ENCODE measurements around the gene TMEM130.
"Not testable (repeated sequence)": the region's sequence is repeated elsewhere in the genome, so short reads cannot be mapped to it uniquely, and the experiment has no call there.

Gene TMEM130

DNA sequence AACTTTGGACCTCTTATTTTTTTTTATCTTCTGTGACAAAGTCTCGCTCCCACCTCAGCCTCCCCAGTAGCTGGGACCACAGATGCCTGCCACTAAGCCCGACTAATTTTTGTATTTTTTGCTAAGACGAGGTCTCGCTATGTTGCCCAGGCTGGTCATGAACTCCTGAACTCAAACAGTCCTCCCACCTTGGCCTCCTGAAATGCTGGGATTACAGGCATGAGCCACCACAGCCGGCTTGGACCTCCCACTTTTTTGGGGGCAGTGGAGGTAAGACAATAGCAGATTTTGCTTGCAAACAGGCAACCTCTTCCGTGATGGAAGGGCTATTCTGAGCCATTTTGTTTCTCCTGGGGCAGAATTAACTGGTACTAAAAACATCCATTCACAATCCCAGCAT lies 7.3 kb upstream of the TMEM130 start:
- DNase-seq = no peak

- no peak for DNase-seq
Measured at GRCh38 chr7:98875501-98875900, 5.7 kb upstream of the TMEM130 start.

DNA sequence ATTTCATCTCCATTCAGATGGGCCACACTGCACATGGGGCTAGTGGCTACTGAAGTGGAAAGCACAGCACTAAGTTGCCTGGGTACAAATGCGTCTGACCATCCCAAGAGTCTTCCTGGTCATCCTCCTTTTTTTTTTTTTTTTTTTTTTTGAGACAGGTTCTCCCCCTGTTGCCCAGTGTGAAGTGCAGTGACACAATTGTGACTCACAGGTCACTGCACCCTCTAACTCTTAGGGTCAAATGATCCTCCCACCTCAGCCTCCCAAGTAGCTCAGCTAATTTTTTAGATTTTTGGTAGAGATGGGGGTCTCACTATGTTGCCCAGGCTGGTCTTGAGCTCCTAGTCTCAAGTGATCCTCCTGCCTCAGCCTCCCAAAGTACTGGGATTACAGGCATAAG lies 5.1 kb upstream of the TMEM130 start:
- DNase-seq = no peak

GRCh38 chr7:98873610-98874009 lies 3.8 kb upstream of the TMEM130 start:
- not testable (repeated sequence) for DNase-seq

DNA sequence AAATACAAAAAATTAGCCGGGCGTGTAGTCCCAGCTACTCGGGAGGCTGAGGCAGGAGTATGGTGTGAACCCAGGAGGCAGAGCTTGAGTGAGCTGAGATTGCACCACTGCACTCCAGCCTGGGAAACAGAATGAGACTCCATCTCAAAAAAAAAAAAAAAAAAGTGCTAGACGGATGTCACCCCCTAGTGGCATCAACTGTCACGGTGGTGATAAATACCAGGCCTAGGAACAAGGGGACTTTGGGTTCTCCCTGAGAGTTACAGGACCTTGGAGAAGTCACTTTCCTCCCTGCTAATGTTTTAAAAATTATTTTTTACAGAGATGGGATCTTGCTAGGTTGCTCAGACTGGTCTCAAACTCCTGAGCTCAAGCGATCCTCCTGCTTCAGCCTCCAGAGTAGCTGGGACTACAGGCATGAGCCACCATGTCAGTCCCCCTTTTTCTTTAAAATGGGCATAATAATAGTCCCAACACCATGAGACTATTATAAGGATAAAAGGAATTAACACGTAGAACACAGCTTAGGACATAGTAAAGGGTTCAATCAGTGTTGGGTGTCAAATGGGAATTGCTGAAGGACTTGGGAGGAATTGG lies 2.6 kb upstream of the TMEM130 start:
- DNase-seq = no peak

DNA sequence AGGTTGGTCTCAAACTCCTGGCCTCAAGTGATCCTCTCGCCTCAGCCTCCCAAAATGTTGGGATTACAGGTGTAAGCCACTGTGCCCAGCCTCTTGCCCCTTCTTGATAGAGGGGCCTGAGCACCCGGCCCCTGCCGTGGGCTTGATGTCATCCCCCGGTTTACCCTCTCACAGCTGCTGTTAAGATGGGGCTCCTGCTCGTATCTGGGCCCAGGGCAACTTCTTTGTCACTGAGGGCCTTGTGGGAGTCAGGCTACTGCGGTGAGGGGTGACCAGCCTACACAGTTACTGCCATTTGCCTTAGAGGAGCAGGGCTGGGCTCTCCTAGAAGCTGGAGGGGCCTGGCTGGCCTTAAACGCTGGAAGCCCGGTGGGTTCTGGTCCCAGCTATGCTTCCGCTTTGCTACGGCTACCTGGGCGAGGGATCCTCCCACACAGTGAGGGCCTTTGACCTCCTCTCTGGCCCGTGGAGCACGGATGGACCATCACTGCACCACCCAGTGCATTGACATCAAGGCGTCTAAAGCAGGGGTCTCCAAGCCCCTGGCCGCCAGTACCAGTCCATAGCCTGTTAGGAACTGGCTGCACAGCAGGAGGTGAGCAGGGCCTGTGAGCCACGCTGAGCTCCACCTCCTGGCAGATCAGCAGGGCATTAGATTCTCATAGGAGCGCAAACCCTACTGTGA lies 1.1 kb upstream of the TMEM130 start:
- DNase-seq = no peak

DNA sequence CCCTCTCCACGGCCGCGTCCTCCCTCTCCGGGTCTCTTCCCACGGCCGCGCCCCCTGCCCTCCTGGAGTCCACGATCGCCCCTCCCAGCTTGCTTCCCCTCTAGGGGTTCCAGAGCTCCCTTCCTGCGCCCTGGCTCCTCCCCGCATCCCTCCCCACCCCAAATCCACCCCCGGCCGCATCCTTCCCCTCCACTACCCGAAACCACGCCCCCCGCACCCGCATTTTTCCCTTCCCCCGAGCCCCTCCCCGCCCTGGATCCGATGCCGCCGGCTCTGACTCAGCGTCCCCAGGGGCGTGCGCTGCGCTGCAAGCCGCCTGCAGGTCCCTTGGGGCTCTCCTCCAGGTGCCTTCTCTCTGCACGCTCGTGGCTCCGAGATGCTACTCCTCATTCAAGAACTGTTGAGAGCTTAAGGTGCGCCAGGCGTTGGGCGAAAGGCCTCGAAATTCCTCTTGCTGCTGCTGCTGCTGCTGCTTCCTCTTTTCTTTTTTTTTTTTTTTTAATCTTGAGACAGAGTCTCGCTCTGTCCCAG lies 372 bp upstream of the TMEM130 start:
- peak; percentile 44 for DNase-seq

DNA sequence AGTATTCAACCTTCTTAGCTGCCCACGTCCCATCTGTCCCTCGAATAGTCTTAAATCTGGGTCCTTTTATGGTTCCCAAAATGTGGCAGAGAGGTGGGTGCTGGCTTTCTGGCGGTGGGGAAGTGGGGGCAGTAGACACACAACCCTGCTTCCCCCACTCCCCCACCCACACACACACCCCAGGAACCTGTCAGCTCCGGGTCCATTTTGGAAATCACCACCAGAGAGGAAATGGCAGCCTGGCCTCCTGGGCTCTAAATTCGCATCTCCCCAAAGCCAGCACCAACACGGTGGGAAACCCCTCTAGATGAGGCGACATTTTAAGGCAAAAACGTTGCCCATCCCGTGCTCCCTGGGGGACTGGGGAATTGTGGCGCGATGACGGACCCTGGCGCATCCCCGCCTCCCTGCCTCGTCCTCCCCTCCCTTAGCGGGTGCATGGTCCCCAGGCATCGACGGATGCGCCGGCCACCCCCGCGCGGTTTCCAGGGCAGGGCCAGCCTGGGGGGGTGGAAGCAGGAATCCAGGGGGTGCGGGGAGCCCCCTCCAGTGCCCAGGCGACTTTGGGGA lies 702 bp downstream of the TMEM130 start:
- DNase-seq = no peak

- no peak for DNase-seq
Measured at GRCh38 chr7:98868450-98868849, 1.4 kb downstream of the TMEM130 start.

- no peak for DNase-seq
Measured at GRCh38 chr7:98866765-98867164, 3.0 kb downstream of the TMEM130 start.

DNA sequence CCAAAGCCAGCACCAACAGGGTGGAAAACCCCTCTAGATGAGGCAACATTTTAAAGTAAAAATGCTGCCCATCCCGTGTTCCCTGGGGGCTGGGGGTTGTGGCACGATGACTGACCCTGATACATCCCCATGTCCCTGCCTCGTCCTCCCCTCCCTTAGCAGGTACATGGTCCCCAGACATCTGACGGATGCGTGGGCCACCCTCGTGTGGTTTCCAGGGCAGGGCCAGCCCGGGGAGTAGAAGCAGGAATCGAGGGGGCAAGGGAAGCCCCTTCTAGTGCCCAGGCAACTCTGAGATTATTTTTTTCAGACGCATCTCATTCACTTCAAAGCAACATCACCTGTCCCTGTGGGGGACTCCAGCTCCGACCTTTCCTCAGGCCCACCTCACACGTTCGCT lies 3.5 kb downstream of the TMEM130 start:
- DNase-seq = no peak

DNA sequence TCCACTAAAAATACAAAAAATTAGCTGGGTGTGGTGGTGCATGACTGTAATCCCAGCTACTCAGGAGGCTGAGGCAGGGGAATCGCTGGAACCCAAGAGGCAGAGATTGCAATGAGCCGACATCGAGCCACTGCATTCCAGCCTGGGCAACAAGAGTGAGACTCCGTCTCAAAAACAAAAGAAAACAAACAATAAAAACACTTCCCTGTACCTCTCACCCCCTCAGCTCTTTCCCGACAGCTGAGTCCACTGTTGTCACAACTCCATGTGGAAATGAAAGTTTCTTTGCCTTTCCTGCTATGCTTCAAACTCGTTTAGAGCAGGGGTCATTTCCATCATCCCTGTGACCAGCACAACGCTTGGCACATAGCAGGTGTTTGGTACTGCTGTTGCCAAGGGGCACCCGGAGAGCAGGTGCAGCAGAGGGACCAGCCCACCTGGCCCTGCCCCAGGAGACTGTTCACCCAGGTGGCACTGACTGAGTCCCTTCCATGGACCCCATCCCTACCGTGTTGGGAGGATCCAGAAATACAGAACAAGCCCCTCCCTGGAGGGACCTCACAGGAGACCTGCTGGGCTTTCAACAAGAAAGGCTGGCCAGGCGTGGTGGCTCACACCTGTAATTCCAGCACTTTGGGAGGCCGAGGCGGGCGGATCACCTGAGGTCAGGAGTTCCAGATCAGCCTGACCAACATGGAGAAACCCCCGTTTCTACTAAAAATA lies 4.9 kb downstream of the TMEM130 start:
- no peak for DNase-seq

- no peak for DNase-seq
Measured at GRCh38 chr7:98863601-98864000, 6.2 kb downstream of the TMEM130 start.

DNA sequence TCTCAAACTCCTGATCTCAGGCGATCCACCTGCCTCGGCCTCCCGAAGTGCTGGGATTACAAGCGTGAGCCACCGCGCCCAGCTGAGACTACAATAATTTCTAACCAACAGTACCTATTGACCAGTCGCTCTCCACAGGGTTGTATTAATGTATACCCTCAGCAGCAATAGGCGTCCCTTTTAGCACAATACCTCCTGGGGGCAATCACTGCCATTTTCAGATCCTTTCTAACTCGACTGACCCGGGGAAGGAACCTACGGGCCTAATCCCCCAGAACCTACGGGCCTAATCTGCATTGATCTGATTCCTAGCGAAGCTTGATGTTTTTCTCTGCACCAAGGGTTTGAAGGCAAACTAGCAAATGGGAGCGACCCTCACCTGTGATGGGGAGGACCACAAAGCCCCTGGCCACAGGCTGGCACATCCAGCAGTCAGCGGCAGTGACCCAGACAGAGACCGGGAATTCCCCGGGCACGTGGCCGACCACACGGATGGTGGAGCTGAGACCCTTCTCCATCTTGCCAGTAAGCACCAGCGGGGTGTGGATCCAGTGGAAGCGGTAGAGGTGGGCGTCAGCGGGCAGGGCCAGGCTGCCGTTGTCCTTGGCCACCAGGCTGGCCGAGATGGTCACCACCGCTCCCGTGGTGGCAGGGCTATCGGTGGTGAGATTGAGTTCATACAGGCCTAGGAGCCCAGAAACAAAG lies 6.9 kb downstream of the TMEM130 start:
- no peak for DNase-seq

GRCh38 chr7:98862203-98862602 lies 7.6 kb downstream of the TMEM130 start:
- no peak for DNase-seq

DNA sequence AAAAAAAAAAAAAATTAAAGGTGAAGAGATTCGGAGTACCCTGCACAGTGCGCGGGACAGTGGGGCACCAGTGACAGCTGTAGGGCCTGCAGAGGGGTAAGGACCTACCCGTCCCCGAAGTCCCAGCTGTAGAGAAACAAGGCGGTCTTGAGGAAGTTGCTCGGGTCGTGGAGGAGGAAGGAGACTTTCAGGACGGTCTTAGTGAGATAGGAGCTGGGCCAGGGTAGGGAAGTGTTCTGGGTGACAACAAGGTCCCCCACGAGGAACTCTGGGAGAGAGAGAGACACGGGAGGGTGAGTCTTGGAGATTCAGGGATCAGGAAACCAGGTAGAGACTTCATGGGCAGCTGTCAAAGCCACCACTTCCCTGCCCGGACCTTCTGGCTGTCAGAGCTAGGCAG lies 9.7 kb downstream of the TMEM130 start:
- no peak for DNase-seq

DNA sequence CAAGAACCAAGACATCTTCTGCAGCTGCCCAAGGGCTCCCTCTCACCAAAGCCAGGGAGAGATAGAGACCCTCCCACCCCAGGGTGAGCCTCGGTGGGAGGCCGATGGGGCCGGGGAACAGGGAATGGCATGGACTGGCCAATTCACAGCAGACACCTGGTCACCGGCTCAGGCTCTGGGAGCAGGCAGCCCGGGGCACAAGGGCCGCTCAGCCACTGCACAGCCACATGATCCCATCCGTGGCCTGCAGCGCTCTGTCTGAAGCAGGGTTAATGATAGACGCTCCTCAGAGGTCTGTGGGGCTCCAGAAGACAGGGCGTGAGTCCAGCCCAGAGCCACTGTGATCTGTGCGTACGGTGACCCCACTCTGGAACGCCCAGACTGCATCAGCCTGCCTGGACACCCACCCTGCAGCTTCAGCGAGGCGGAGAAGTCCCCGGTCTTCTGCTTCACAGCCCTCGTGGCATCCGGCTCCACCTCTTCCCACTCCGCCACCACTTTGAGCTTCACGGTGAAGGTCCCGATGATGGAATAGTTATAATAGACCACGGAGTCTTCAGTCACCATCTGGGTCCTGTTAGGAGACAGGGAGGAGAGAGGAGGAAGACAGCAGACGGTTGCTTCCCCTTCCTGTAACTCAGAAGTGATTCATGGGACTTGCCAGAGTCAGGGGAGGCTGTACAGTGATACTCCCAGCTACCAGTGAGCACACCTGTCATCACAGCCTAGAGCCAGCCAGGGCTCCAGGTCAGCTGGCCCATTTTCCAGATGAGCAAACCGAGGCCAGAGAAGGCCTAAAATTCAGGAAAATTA lies 14.0 kb downstream of the TMEM130 start:
- no peak for DNase-seq

- DNase-seq = no peak
Measured at GRCh38 chr7:98852826-98853225, 17.0 kb downstream of the TMEM130 start.

DNA sequence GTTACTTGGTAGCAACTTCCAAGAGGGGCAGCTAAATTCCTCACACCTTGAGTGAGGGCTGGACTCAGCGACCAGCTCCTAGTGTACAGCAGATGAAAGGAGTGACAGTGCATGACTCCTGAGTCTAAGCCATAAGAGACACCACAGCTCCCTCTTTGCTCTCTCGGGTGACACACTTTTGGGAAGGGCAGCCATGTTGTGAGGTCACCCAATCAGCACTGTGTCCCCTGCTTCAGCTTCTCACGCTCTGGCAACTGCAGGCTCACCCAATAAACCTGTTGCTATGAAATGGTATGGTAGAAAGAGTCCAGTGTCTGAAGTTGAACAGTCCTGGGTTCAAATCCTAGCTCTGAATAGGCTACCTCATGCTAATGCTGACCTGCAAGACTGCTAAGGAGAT lies 20.9 kb downstream of the TMEM130 start:
- DNase-seq = no peak

- not testable (repeated sequence) for DNase-seq
Measured at GRCh38 chr7:98842552-98842951, 27.3 kb downstream of the TMEM130 start.

DNA sequence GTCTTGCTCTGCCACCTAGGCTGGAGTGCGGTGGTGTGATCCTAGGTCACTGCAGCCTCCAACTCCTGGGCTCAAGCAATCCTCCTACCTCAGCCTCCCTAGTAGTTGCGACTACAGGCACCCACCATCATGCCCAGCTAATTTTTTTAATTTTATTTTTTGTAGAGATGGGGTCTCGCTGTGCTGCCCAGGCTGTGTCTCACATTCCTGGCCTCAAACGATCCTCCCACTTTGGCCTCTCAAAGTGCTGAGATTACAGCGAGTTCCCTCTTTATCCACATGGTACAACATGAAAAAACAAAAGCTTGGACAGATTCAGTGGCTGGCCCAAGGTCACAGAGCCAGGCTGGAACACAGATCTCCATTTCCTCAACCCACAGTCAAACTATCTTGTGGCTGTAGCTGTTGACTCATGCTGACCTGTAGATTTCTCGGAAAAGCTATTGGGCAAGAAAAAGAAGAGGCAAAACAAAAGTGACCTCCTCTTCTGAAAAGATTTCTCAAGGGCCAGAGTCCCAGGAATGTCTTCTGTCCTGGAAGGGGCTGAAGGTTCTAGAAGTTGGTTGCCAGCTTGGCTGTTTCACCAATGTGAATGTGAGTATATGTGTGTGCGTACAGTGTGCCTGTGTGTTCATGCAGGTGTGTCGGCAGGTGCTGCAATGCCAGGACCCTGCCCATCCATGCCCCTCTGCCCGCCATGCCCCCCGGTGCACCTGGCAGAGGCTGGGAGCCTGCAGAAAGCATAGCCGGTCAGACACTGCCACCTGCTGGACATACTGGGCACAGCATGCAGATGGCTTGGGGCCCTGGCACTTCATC lies 28.4 kb downstream of the TMEM130 start:
- DNase-seq = peak; percentile 62

Measured in NCI-H2227 treated with DMSO at 0.1 percent for 48 hours (cell line).